IMR-90 (cell line): ENCODE results near the gene IYD. TPM values are rescaled to one million over a fixed set of nuclear protein-coding genes. Genes with fewer than 3 reads are reported as not detected.

ENCODE experiments used
- ATAC-seq: fragments of 200-7000 bp; cut with Tn5 transposase; 2 replicates; pipeline ENCODE4 v1.9.1; 2020; ENCODE audit warnings: low read depth, mild to moderate bottlenecking, moderate library complexity
- BruUV-seq: library from RNA; stranded (reverse); fragments of 400-500 nt; replicated peaks from 2 replicates; lab custom pipeline; 2021; lab: Mats Ljungman, UMichigan
- CTCF ChIA-PET: fragments of 300-600 bp; formaldehyde crosslinking; extraction: SDS; loops from one replicate; lab custom pipeline; 2021; ENCODE audit warnings: antibody characterized with exemption; lab: Yijun Ruan, JAX
- POLR2A ChIA-PET: fragments of 300-600 bp; sonication (Branson Sonifier 250); formaldehyde crosslinking; loops from one replicate; lab custom pipeline; 2022; ENCODE audit warnings: antibody characterized with exemption; ENCODE audit not compliant: unreplicated experiment; lab: Charles Lee
- DNase-seq: peaks from one replicate; pipeline ENCODE4 v3.0.0; 2013
- H2AFZ ChIP-seq: replicated peaks from 2 replicates; pipeline ENCODE3; 2013; ENCODE audit warnings: low read length, mild to moderate bottlenecking; ENCODE audit not compliant: poor library complexity
- H2AK5ac ChIP-seq: 2 replicates; pipeline ENCODE4 v1.6.1; 2013; ENCODE audit warnings: low read depth, low read length, inconsistent platforms
- H2AK9ac ChIP-seq: replicated peaks from 2 replicates; pipeline ENCODE3; 2013; ENCODE audit warnings: mild to moderate bottlenecking, low read depth, low read length, moderate library complexity; ENCODE audit not compliant: poor library complexity
- H2BK120ac ChIP-seq: 2 replicates; pipeline ENCODE4 v1.6.1; 2013; ENCODE audit warnings: low read depth, low read length, inconsistent platforms
- H2BK15ac ChIP-seq: 3 replicates; pipeline ENCODE4 v1.6.1; 2013; ENCODE audit warnings: low read depth, low read length, inconsistent platforms
- H2BK20ac ChIP-seq: 2 replicates; pipeline ENCODE4 v1.6.1; 2013; ENCODE audit warnings: low read depth, mild to moderate bottlenecking, inconsistent platforms, low read length, moderate library complexity
- H2BK5ac ChIP-seq: 2 replicates; pipeline ENCODE4 v1.6.1; 2013; ENCODE audit warnings: mild to moderate bottlenecking, low read depth, low read length, inconsistent platforms; ENCODE audit not compliant: poor library complexity, severe bottlenecking
- H3K14ac ChIP-seq: replicated peaks from 2 replicates; pipeline ENCODE4 v1.6.1; 2013; ENCODE audit warnings: low read depth, low read length, inconsistent platforms
- H3K18ac ChIP-seq: 2 replicates; pipeline ENCODE4 v1.6.1; 2013; ENCODE audit warnings: low read depth, low read length, control low read depth
- H3K23ac ChIP-seq: 2 replicates; pipeline ENCODE4 v1.6.1; 2013; ENCODE audit warnings: low read depth, low read length, inconsistent platforms
- H3K27ac ChIP-seq: 2 replicates; pipeline ENCODE4 v1.5.1; 2013; ENCODE audit warnings: mild to moderate bottlenecking, control low read depth, low read length; ENCODE audit not compliant: insufficient read depth
- H3K27me3 ChIP-seq: 2 replicates; pipeline ENCODE4 v1.6.1; 2013; ENCODE audit warnings: low read length; ENCODE audit not compliant: control insufficient read depth, insufficient read depth
- H3K36me3 ChIP-seq: 2 replicates; pipeline ENCODE4 v1.6.1; 2013; ENCODE audit warnings: low read length, mixed read lengths; ENCODE audit not compliant: control insufficient read depth, insufficient read depth
- H3K4ac ChIP-seq: 2 replicates; pipeline ENCODE4 v1.6.1; 2013; ENCODE audit warnings: low read depth, low read length, inconsistent platforms
- H3K4me1 ChIP-seq: 2 replicates; pipeline ENCODE4 v1.6.1; 2013; ENCODE audit warnings: low read length, mixed read lengths; ENCODE audit not compliant: control insufficient read depth, insufficient read depth
- H3K4me2 ChIP-seq: 2 replicates; pipeline ENCODE4 v1.6.1; 2013; ENCODE audit warnings: low read depth, mild to moderate bottlenecking, control low read depth, low read length, moderate library complexity
- H3K4me3 ChIP-seq: 2 replicates; pipeline ENCODE4 v1.5.1; 2013; ENCODE audit warnings: low read depth, mild to moderate bottlenecking, control low read depth, low read length, moderate library complexity; ENCODE audit not compliant: insufficient read depth
- H3K56ac ChIP-seq: 2 replicates; pipeline ENCODE4 v1.6.1; 2013; ENCODE audit warnings: low read length, inconsistent platforms; ENCODE audit not compliant: insufficient read depth; ENCODE audit errors: extremely low read depth
- H3K79me1 ChIP-seq, 2 experiments: 2 replicates each; pipeline ENCODE4 v1.6.1; 2013; ENCODE audit warnings: low read length in 2 of 2, inconsistent platforms in 1 of 2, low read depth in 1 of 2
- H3K9ac ChIP-seq: 2 replicates; pipeline ENCODE4 v1.6.1; 2013; ENCODE audit warnings: low read depth, low read length, control low read depth
- H3K9me1 ChIP-seq: 2 replicates; pipeline ENCODE4 v1.6.1; 2013; ENCODE audit warnings: low read length, inconsistent platforms; ENCODE audit not compliant: insufficient read depth
- H3K9me3 ChIP-seq: 2 replicates; pipeline ENCODE4 v1.6.1; 2013; ENCODE audit warnings: low read length; ENCODE audit not compliant: control insufficient read depth, insufficient read depth
- H4K20me1 ChIP-seq: 2 replicates; pipeline ENCODE4 v1.6.1; 2013; ENCODE audit warnings: low read length, inconsistent platforms; ENCODE audit not compliant: insufficient read depth
- H4K5ac ChIP-seq: 2 replicates; pipeline ENCODE4 v1.6.1; 2013; ENCODE audit warnings: mild to moderate bottlenecking, low read depth, low read length, control low read depth
- H4K8ac ChIP-seq, 2 experiments: 2 replicates each; pipeline ENCODE4 v1.6.1; 2013; ENCODE audit warnings: low read depth in 2 of 2, low read length in 2 of 2, control low read depth in 1 of 2, inconsistent platforms in 1 of 2
- H4K91ac ChIP-seq: 2 replicates; pipeline ENCODE4 v1.6.1; 2013; ENCODE audit warnings: low read depth, low read length, inconsistent platforms; ENCODE audit not compliant: insufficient read depth
- CEBPB ChIP-seq: IDR thresholded peaks from 2 replicates; pipeline ENCODE4 v1.6.1; 2012; ENCODE audit warnings: low read depth, low read length, improper control_type of control experiment
- FOS ChIP-seq: fragments of 150-350 bp; IDR thresholded peaks from 2 replicates; pipeline ENCODE4 v1.6.1; 2016; ENCODE audit warnings: low read depth, low read length
- WGBS, 2 experiments: methylation state at CpG; one replicate each; pipeline versions ENCODE4 v1.1.5 to v1.1.7; 2013; ENCODE audit warnings: missing lambda C conversion rate in 2 of 2; ENCODE audit not compliant: insufficient read length in 1 of 2; ENCODE audit errors: extremely low coverage in 2 of 2; 5-methylcytosine and 5-hydroxymethylcytosine counted together
- dilution Hi-C: fragments of 300-500 bp; cut with HindIII; formaldehyde crosslinking; loops from one replicate; pipeline ENCODE4 v1.14.3; 2018; ENCODE audit warnings: low sequenced_read_pairs; ENCODE audit not compliant: unreplicated experiment
- in situ Hi-C: fragments of 300-500 bp; cut with MboI; formaldehyde crosslinking; loops from 3 replicates; pipeline ENCODE4 v1.14.3; 2019; ENCODE audit warnings: low sequenced_read_pairs, inconsistent platforms, mixed read lengths
- intact Hi-C: fragments of 100-400 bp; cut with micrococcal nuclease; formaldehyde crosslinking; loops from 2 replicates; pipeline ENCODE4 v1.10.0; 2022
- polyA plus RNA-seq, 3 experiments: library from polyadenylated mRNA; depleted of rRNA; stranded (reverse); fragments of >200 nt; gene quantifications; 2 replicates each; pipeline ENCODE4 v1.2.3, GENCODE V29; 2012; ENCODE audit warnings: low replicate concordance in 1 of 3
- total RNA-seq: library from RNA; depleted of rRNA; stranded (reverse); fragments of >200 nt; gene quantifications from 2 replicates; pipeline ENCODE4 v1.2.3, GENCODE V29; 2012

The IYD gene
- total and polyA plus RNA-seq, 2 of the 4 experiments (the other 2 are of a cell fraction): not detected

GRCh38 chr6:150445486-150445885 lies 76.7 kb downstream of the IYD start:
- BruUV-seq: no TSS peak
- H3K4me3 ChIP-seq: no peak overlapping the region
- H4K5ac ChIP-seq: no peak overlapping the region
- dilution Hi-C loops (no loop called here), intact Hi-C loops (no loop called here), in situ Hi-C loops (no loop called here)
- CTCF ChIA-PET: no interaction called here
- no peak for ATAC-seq
- H4K8ac ChIP-seq: no peak overlapping the region
- no peak overlapping the region for H2BK20ac ChIP-seq
- no peak overlapping the region for H3K4ac ChIP-seq
- H3K27ac ChIP-seq: no peak overlapping the region
- no peaks in the 10 kb centered on the region for H3K79me1 ChIP-seq
- no peak overlapping the region for H4K91ac ChIP-seq
- H3K23ac ChIP-seq: no peak overlapping the region
- H3K36me3 ChIP-seq: no peaks in the 10 kb centered on the region
- no peak overlapping the region for H2AK5ac ChIP-seq
- no peak for TF ChIP-seq FOS
- no peak for TF ChIP-seq CEBPB
- H3K4me2 ChIP-seq: no peak overlapping the region
- no peak overlapping the region for H2BK120ac ChIP-seq
- no peaks in the 10 kb centered on the region for H3K9me1 ChIP-seq
- no peak overlapping the region for H2AK9ac ChIP-seq
- H3K14ac ChIP-seq: no peak overlapping the region
- no CpG with 5 or more reads among the region's 2 CpGs for WGBS, 2 experiments
- no peak overlapping the region for H3K9ac ChIP-seq
- H4K20me1 ChIP-seq: no peaks in the 10 kb centered on the region
- H3K9me3 ChIP-seq: no peaks in the 10 kb centered on the region
- no peak overlapping the region for H3K56ac ChIP-seq
- no peak overlapping the region for H2AFZ ChIP-seq
- H3K18ac ChIP-seq: no peak overlapping the region
- no peak for DNase-seq
- no peaks in the 10 kb centered on the region for H3K4me1 ChIP-seq
- POLR2A ChIA-PET: no interaction called here
- no peak overlapping the region for H2BK15ac ChIP-seq
- no peak overlapping the region for H2BK5ac ChIP-seq
- no peaks in the 10 kb centered on the region for H3K27me3 ChIP-seq
